Measurements from ENCODE around the gene GSDMA.

The GSDMA gene

GRCh38 chr17:39962642-39963220 lies at the start of gene GSDMA:
GSDMA (plus strand) TSS chr17:39963004; CDS start chr17:39965688, 2,684 bp downstream.
- no peak for DNase-seq (ENCODE audit: low spot score)

GRCh38 chr17:39913989-39914388 lies 48.8 kb upstream of the GSDMA start:
- DNase-seq (ENCODE audit: low spot score): no peak

GRCh38 chr17:39915559-39915958 lies 47.2 kb upstream of the GSDMA start:
- DNase-seq (ENCODE audit: low spot score): no peak

- DNase-seq (ENCODE audit: low spot score): peak; percentile 32
Observed at GRCh38 chr17:39916918-39917317, 45.9 kb upstream of the GSDMA start.

GRCh38 chr17:39919087-39919683 lies 43.6 kb upstream of the GSDMA start:
- no peak for DNase-seq (ENCODE audit: low spot score)

- DNase-seq (ENCODE audit: low spot score): no peak
Observed at GRCh38 chr17:39920218-39921210, 42.3 kb upstream of the GSDMA start.

- no peak for DNase-seq (ENCODE audit: low spot score)
Observed at GRCh38 chr17:39921323-39921722, 41.5 kb upstream of the GSDMA start.

- DNase-seq (ENCODE audit: low spot score): no peak
Observed at GRCh38 chr17:39922006-39922405, 40.8 kb upstream of the GSDMA start.

GRCh38 chr17:39923230-39923629 lies 39.6 kb upstream of the GSDMA start:
- DNase-seq (ENCODE audit: low spot score): no peak

GRCh38 chr17:39923836-39924690 lies 38.7 kb upstream of the GSDMA start:
- no peak for DNase-seq (ENCODE audit: low spot score)

GRCh38 chr17:39924691-39925055 lies 38.1 kb upstream of the GSDMA start:
- no peak for DNase-seq (ENCODE audit: low spot score)

GRCh38 chr17:39925282-39926134 lies 37.3 kb upstream of the GSDMA start:
- no peak for DNase-seq (ENCODE audit: low spot score)

- no peak for DNase-seq (ENCODE audit: low spot score)
Observed at GRCh38 chr17:39926135-39926587, 36.6 kb upstream of the GSDMA start.

GRCh38 chr17:39926588-39927100 lies 36.2 kb upstream of the GSDMA start:
- DNase-seq (ENCODE audit: low spot score): no peak

GRCh38 chr17:39927101-39927928 lies 35.5 kb upstream of the GSDMA start, which contains the start of the genes LRRC3C and ORMDL3:
LRRC3C (plus strand) TSS chr17:39927732; CDS start chr17:39941524, 13,792 bp downstream.
ORMDL3 (minus strand) TSS chr17:39927601; CDS start chr17:39924203, 3,398 bp downstream.
- DNase-seq (ENCODE audit: low spot score): peak; percentile 91

GRCh38 chr17:39927929-39928857 lies 34.6 kb upstream of the GSDMA start:
- no peak for DNase-seq (ENCODE audit: low spot score)

GRCh38 chr17:39928858-39929645 lies 33.8 kb upstream of the GSDMA start:
- no peak for DNase-seq (ENCODE audit: low spot score)
